ENCODE measurements around the gene DNAH12. TPM values are rescaled to one million over a fixed set of nuclear protein-coding genes. Genes with fewer than 3 reads are reported as not detected.

Gene DNAH12
- total and polyA plus RNA-seq, 2 of the 4 experiments (the other 2 are of a cell fraction): under 0.01 to 0.02 TPM

DNA sequence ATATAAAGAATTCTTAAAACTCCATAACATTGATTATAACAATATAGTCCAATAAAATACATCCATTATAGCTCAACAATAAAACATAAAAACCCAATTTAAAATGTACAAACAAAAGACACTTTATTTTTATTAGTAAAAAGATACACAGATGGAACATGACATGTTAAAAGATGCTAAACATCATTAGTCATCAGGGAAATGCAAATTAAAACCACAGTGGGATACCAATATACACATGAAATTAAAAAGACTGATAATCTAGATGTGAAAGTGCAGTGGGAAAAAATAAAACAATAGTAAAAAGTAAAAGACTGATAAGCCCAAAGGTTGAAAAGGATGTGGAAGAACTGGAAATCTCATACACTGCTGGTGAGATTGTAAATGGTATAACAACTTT, 46.2 kb downstream of the DNAH12 start:
- Histone ChIP-seq H3K14ac (replicated peaks; ENCODE audit: low read depth, low read length) (no peak overlapping the region), H4K91ac (ENCODE audit: insufficient read depth, low read depth, low read length) (no peak overlapping the region), H3K27me3 (ENCODE audit: control insufficient read depth, insufficient read depth, low read length) (no peaks in the 10 kb centered on the region), H2AK5ac (ENCODE audit: low read depth, low read length) (no peak overlapping the region), H2BK5ac (ENCODE audit: low read depth, low read length, poor library complexity, severe bottlenecking) (no peak overlapping the region), H3K4ac (ENCODE audit: low read depth, low read length) (no peak overlapping the region), H2AFZ (replicated peaks; ENCODE audit: low read length, poor library complexity) (no peak overlapping the region), H3K79me1 (ENCODE audit: low read depth in 1 of 2, low read length in 2 of 2) (no peaks in the 10 kb centered on the region), H3K9me3 (ENCODE audit: control insufficient read depth, insufficient read depth, low read length) (no peaks in the 10 kb centered on the region), H3K27ac (ENCODE audit: insufficient read depth, low read length) (no peak overlapping the region), H2BK20ac (ENCODE audit: low read depth, low read length) (no peak overlapping the region), H3K36me3 (ENCODE audit: control insufficient read depth, insufficient read depth, low read length) (no peaks in the 10 kb centered on the region), H3K18ac (ENCODE audit: low read depth, low read length) (no peak overlapping the region), H3K4me2 (ENCODE audit: low read depth, low read length) (no peak overlapping the region), H2AK9ac (replicated peaks; ENCODE audit: low read depth, low read length, poor library complexity) (no peak overlapping the region), H3K9me1 (ENCODE audit: insufficient read depth, low read length) (no peaks in the 10 kb centered on the region), H2BK120ac (ENCODE audit: low read depth, low read length) (no peak overlapping the region), H3K23ac (ENCODE audit: low read depth, low read length) (no peak overlapping the region), H3K56ac (ENCODE audit: extremely low read depth, insufficient read depth, low read length) (no peak overlapping the region), H3K4me3 (ENCODE audit: insufficient read depth, low read depth, low read length) (no peak overlapping the region), H3K9ac (ENCODE audit: low read depth, low read length) (no peak overlapping the region), H4K20me1 (ENCODE audit: insufficient read depth, low read length) (no peaks in the 10 kb centered on the region), H4K5ac (ENCODE audit: low read depth, low read length) (no peak overlapping the region), H4K8ac (ENCODE audit: low read depth in 2 of 2, low read length in 2 of 2) (no peak overlapping the region), H2BK15ac (ENCODE audit: low read depth, low read length) (no peak overlapping the region), H3K4me1 (ENCODE audit: control insufficient read depth, insufficient read depth, low read length) (no peaks in the 10 kb centered on the region)
- ChIA-PET CTCF (interaction anchor here (0.6 kb wide), 1 partner anchor 216 kb away, joined by 3 read pairs; no protein-coding TSS in a partner anchor), POLR2A (ENCODE audit: unreplicated experiment) (no interaction called here)
- BruUV-seq (replicated peaks): no TSS peak
- in situ Hi-C loops (cut with MboI; ENCODE audit: low sequenced_read_pairs): no loop called here
- DNase-seq (no peak), ATAC-seq (ENCODE audit: low read depth) (no peak)
- TF ChIP-seq ELK1 (IDR thresholded peaks at IDR 0.05; ENCODE audit: borderline replicate concordance, low read depth, low read length) (no peak), RAD21 (IDR thresholded peaks at IDR 0.05; ENCODE audit: low read length) (no peak), MXI1 (IDR thresholded peaks at IDR 0.05; ENCODE audit: borderline replicate concordance, low read depth, low read length) (no peak), CTCF (conservative IDR thresholded peaks at IDR 0.05; ENCODE audit: low read depth, low read length) (no peak), RFX5 (IDR thresholded peaks at IDR 0.05; ENCODE audit: low read depth, low read length) (no peak), CEBPB (IDR thresholded peaks at IDR 0.05; ENCODE audit: low read depth, low read length) (no peak)
- intact Hi-C loops (cut with micrococcal nuclease): no loop called here
- dilution Hi-C loops (cut with HindIII; ENCODE audit: low sequenced_read_pairs, unreplicated experiment): no loop called here

Measured in IMR-90 (cell line).